HepG2 (cell line): Measurements from ENCODE around the gene RETREG2. TPM values are rescaled to one million over a fixed set of nuclear protein-coding genes. Genes with fewer than 3 reads are reported as not detected.

Source experiments
- ATAC-seq: fragments of 200-7000 bp; cut with Tn5 transposase; 3 replicates; pipeline ENCODE4 v1.9.1; 2020; ENCODE audit warnings: mild to moderate bottlenecking, moderate library complexity
- BruUV-seq: library from RNA; stranded (reverse); fragments of 400-500 nt; replicated peaks from 2 replicates; lab custom pipeline; 2021; lab: Mats Ljungman, UMichigan
- CTCF ChIA-PET: fragments of 300-600 bp; formaldehyde crosslinking; extraction: SDS; loops from one replicate; lab custom pipeline; 2021; ENCODE audit warnings: low total read pairs, inconsistent platforms, low intra/inter-chr PET ratio; lab: Yijun Ruan, JAX
- POLR2A ChIA-PET: fragments of 350-600 bp; sonication (Branson Sonifier 250); formaldehyde crosslinking; loops from one replicate; lab custom pipeline; 2020; ENCODE audit warnings: antibody characterized with exemption, inconsistent platforms; lab: Yijun Ruan, JAX
- DNase-seq: peaks from one replicate; pipeline ENCODE4 v3.0.0-alpha.2; 2015; ENCODE audit warnings: low spot score
- FAIRE-seq: peaks from 3 replicates; lab custom pipeline; 2011; peaks lifted over from hg19 to GRCh38; lab: Jason Lieb, UNC
- H2AFZ ChIP-seq: one replicate; pipeline ENCODE4 v1.6.1; 2011; ENCODE audit warnings: low read length, inconsistent platforms
- H3K27ac ChIP-seq: fragments of 300-600 bp; 3 replicates; pipeline ENCODE4 v1.8.0; 2011; ENCODE audit warnings: mixed run types, mild to moderate bottlenecking, mixed read lengths, low read length, inconsistent platforms; ENCODE audit not compliant: insufficient read depth; ENCODE audit errors: extremely low read length
- H3K27me3 ChIP-seq, 2 experiments: fragments of 200-600 bp in 1 of 2; 2 replicates in 1 of 2; 3 replicates in 1 of 2; pipeline versions ENCODE4 v1.6.0 to v1.8.0; 2011; ENCODE audit warnings: low read length in 2 of 2, mild to moderate bottlenecking in 2 of 2, moderate library complexity in 2 of 2, inconsistent platforms in 1 of 2; ENCODE audit not compliant: insufficient read depth in 2 of 2, control insufficient read depth in 1 of 2
- H3K36me3 ChIP-seq, 2 experiments: fragments of 200-600 bp in 1 of 2; replicated peaks in 1 of 2; 2 replicates in 1 of 2; 3 replicates in 1 of 2; pipeline versions ENCODE4 v1.5.1 to v1.8.0; 2011; ENCODE audit warnings: low read length in 2 of 2, inconsistent platforms in 1 of 2; ENCODE audit not compliant: insufficient read depth in 2 of 2, control insufficient read depth in 1 of 2
- H3K4me1 ChIP-seq: 2 replicates; pipeline ENCODE4 v1.5.1; 2012; ENCODE audit warnings: low read length, inconsistent platforms; ENCODE audit not compliant: insufficient read depth
- H3K4me2 ChIP-seq: 2 replicates; pipeline ENCODE4 v1.6.0; 2011; ENCODE audit warnings: low read depth, low read length, inconsistent platforms
- H3K4me3 ChIP-seq, 3 experiments: fragments of 200-600 bp in 1 of 3; sonication (generic), shearing (Covaris generic) in 1 of 3; replicated peaks in 1 of 3; 2 replicates each; pipeline ENCODE4 v1.5.1; 2011 to 2016; ENCODE audit warnings: low read length in 3 of 3, inconsistent platforms in 2 of 3, low read depth in 2 of 3, mild to moderate bottlenecking in 2 of 3, control low read depth in 1 of 3, mixed read lengths in 1 of 3; ENCODE audit not compliant: insufficient read depth in 1 of 3
- H3K79me2 ChIP-seq: one replicate; pipeline ENCODE4 v1.6.1; 2011; ENCODE audit warnings: low read length, inconsistent platforms; ENCODE audit not compliant: insufficient read depth
- H3K9ac ChIP-seq: 2 replicates; pipeline ENCODE4 v1.6.0; 2011; ENCODE audit warnings: mild to moderate bottlenecking, low read depth, low read length, inconsistent platforms; ENCODE audit not compliant: insufficient read depth
- H3K9me3 ChIP-seq: 2 replicates; pipeline ENCODE4 v1.5.1; 2012; ENCODE audit warnings: mild to moderate bottlenecking, low read length
- H4K20me1 ChIP-seq: 2 replicates; pipeline ENCODE4 v1.6.0; 2011; ENCODE audit warnings: inconsistent platforms, mild to moderate bottlenecking, low read length, moderate library complexity; ENCODE audit not compliant: insufficient read depth
- DMTF1 ChIP-seq: sonication (generic); formaldehyde crosslinking; IDR thresholded peaks from 2 replicates; pipeline ENCODE4 v1.4.0; 2020; ENCODE audit warnings: mild to moderate bottlenecking, missing genetic modification reagents
- E2F1 ChIP-seq: sonication (generic); formaldehyde crosslinking; IDR thresholded peaks from 2 replicates; pipeline ENCODE4 v1.5.0; 2020; ENCODE audit warnings: missing genetic modification reagents
- FIP1L1 ChIP-seq: fragments of 200-400 bp; formaldehyde crosslinking; IDR thresholded peaks from 2 replicates; pipeline ENCODE4 v1.6.1; 2018; ENCODE audit warnings: low read depth, mild to moderate bottlenecking, low read length, moderate library complexity, borderline replicate concordance; ENCODE audit not compliant: insufficient read depth
- RBFOX2 ChIP-seq: fragments of 200-400 bp; formaldehyde crosslinking; IDR thresholded peaks from 2 replicates; pipeline ENCODE4 v1.6.1; 2017; ENCODE audit warnings: low read depth, mild to moderate bottlenecking, low read length
- SALL2 ChIP-seq: sonication (generic); formaldehyde crosslinking; IDR thresholded peaks from 2 replicates; pipeline ENCODE4 v1.8.1; 2023; ENCODE audit warnings: mild to moderate bottlenecking, missing genetic modification reagents, inconsistent platforms
- SPEN ChIP-seq: sonication (generic); formaldehyde crosslinking; IDR thresholded peaks from 2 replicates; pipeline ENCODE4 v1.5.1; 2020; ENCODE audit warnings: low read depth, mild to moderate bottlenecking, missing genetic modification reagents
- ZBTB49 ChIP-seq: sonication (generic); formaldehyde crosslinking; IDR thresholded peaks from 2 replicates; pipeline ENCODE4 v1.4.0; 2020; ENCODE audit warnings: missing genetic modification reagents, borderline replicate concordance
- ZNF614 ChIP-seq: IDR thresholded peaks from 2 replicates; pipeline ENCODE4 v1.6.1; 2018; ENCODE audit warnings: missing biosample characterization, missing genetic modification reagents, inconsistent platforms, borderline replicate concordance
- ZSCAN12 ChIP-seq: sonication (generic); formaldehyde crosslinking; IDR thresholded peaks from 2 replicates; pipeline ENCODE4 v1.9.0; 2021; ENCODE audit warnings: mild to moderate bottlenecking, missing genetic modification reagents
- WGBS: methylation state at CpG from one replicate; pipeline ENCODE4 v1.1.6; 2017; ENCODE audit warnings: low lambda C conversion rate; 5-methylcytosine and 5-hydroxymethylcytosine counted together
- in situ Hi-C: cut with HindIII; loops from 2 replicates; pipeline ENCODE4 v1.10.0; 2017; ENCODE audit warnings: low pct_unique_long_range_greater_than_20kb; ENCODE audit not compliant: extremely low pct_ligation_motif_present
- intact Hi-C: fragments of 100-400 bp; cut with micrococcal nuclease; formaldehyde crosslinking; loops from one replicate; pipeline ENCODE4 v1.10.0; 2022; ENCODE audit not compliant: unreplicated experiment
- polyA plus RNA-seq, 8 experiments: library from polyadenylated mRNA; depleted of rRNA in 3 of 8; stranded (reverse) in 7 of 8; unstranded in 1 of 8; fragments of >200 nt; fragmentation: Illumina TruSeq in 4 of 8; extraction: Trizol in 4 of 8; gene quantifications; 2 replicates each; pipeline versions ENCODE4 v1.2.1 to v1.2.3, GENCODE V29; 2011 to 2016; ENCODE audit warnings: low read depth in 4 of 8, missing spikeins in 1 of 8, mixed read lengths in 1 of 8; ENCODE audit not compliant: insufficient read depth in 1 of 8
- total RNA-seq, 5 experiments: library from RNA; depleted of rRNA; stranded (reverse); fragments of >200 nt; fragmentation: Illumina TruSeq; extraction: Trizol; gene quantifications; 2 replicates each; pipeline ENCODE4 v1.2.3, GENCODE V29; 2016; ENCODE audit warnings: low read depth in 1 of 5

The RETREG2 gene
- total and polyA plus RNA-seq, 2 of the 13 experiments (the other 11 are each of a cell fraction or from before 2014, with no cell fraction given): 86.0 to 134 TPM

- TF ChIP-seq ZBTB49 (CRISPR knock-in tag) (no peak), DMTF1 (CRISPR knock-in tag) (peak; percentile 78; the same call in 1 of the 2 replicates)
- TF ChIP-seq, all 625 proteins: peak for 6
These were observed 17.0 kb upstream of the RETREG2 start (continued) for GRCh38 chr2:219161097-219161496.

GRCh38 chr2:219163156-219163555 lies 14.9 kb upstream of the RETREG2 start:
- H3K4me1 ChIP-seq: peaks cover 18% of the 10 kb centered on the region
- no peak overlapping the region for H3K9ac ChIP-seq
- in situ Hi-C loops: no loop called here
- H3K4me3 ChIP-seq: no peak overlapping the region
- WGBS: 75% methylated on average over 6 of the region's 6 CpGs
- H3K9me3 ChIP-seq: no peaks in the 10 kb centered on the region
- TF ChIP-seq SALL2 (CRISPR knock-in tag) (no peak), E2F1 (no peak), RBFOX2 (no peak), ZNF614 (CRISPR knock-in tag) (no peak), SPEN (CRISPR knock-in tag) (no peak), ZSCAN12 (no peak), FIP1L1 (no peak)
- no peak overlapping the region for H2AFZ ChIP-seq
- no peaks in the 10 kb centered on the region for H4K20me1 ChIP-seq
- H3K79me2 ChIP-seq: no peaks in the 10 kb centered on the region
- ChIA-PET POLR2A (interaction anchor here (3.7 kb wide), 1 partner anchor 13 kb away, joined by 13 read pairs; the partner anchor contains the start of gene CNPPD1), CTCF (no interaction called here)
- peaks cover 0 to 2% of the 10 kb centered on the region in 2 experiments; a peak in 1 of 5 replicates for H3K27me3 ChIP-seq
- H3K27ac ChIP-seq: no peak overlapping the region
- intact Hi-C loops: no loop called here
- FAIRE-seq (no peak), ATAC-seq (no peak), DNase-seq (no peak)
- no peak overlapping the region for H3K4me2 ChIP-seq
- no TSS peak for BruUV-seq
- peaks cover 0 to under 1% of the 10 kb centered on the region in 2 experiments; a peak in 3 of 5 replicates for H3K36me3 ChIP-seq
